ENCODE results near the gene SORL1.
"Not testable (repeated sequence)": the region's sequence is repeated elsewhere in the genome, so short reads cannot be mapped to it uniquely, and the experiment has no call there.

The SORL1 gene

GRCh38 chr11:121569332-121570299, 117.5 kb downstream of the SORL1 start:
- DNase-seq = not testable (repeated sequence)

GRCh38 chr11:121570453-121570852, 118.3 kb downstream of the SORL1 start:
- DNase-seq = no peak

GRCh38 chr11:121571506-121571905, 119.4 kb downstream of the SORL1 start:
- DNase-seq = no peak

GRCh38 chr11:121572571-121573059, 120.5 kb downstream of the SORL1 start:
- DNase-seq = no peak

GRCh38 chr11:121574801-121575200, 122.7 kb downstream of the SORL1 start:
- DNase-seq = no peak

- no peak for DNase-seq
These were observed 123.3 kb downstream of the SORL1 start for GRCh38 chr11:121575250-121575962.

- no peak for DNase-seq
These were observed 123.8 kb downstream of the SORL1 start for GRCh38 chr11:121575963-121576290.

- no peak for DNase-seq
These were observed 124.4 kb downstream of the SORL1 start for GRCh38 chr11:121576531-121576930.

- no peak for DNase-seq
These were observed 125.2 kb downstream of the SORL1 start for GRCh38 chr11:121577106-121577848.

- peak; percentile 87 for DNase-seq
These were observed 126.3 kb downstream of the SORL1 start for GRCh38 chr11:121578251-121578976.

- DNase-seq = no peak
These were observed 128.0 kb downstream of the SORL1 start for GRCh38 chr11:121580154-121580553.

GRCh38 chr11:121581607-121582006, 129.5 kb downstream of the SORL1 start:
- DNase-seq = no peak

- peak; percentile 36 for DNase-seq
These were observed 130.2 kb downstream of the SORL1 start for GRCh38 chr11:121582296-121582695.

GRCh38 chr11:121583825-121584224, 131.7 kb downstream of the SORL1 start:
- DNase-seq = no peak

- no peak for DNase-seq
These were observed 134.6 kb downstream of the SORL1 start for GRCh38 chr11:121586750-121587149.

- no peak for DNase-seq
These were observed 135.1 kb downstream of the SORL1 start for GRCh38 chr11:121587182-121587581.

GRCh38 chr11:121588747-121589146, 136.6 kb downstream of the SORL1 start:
- DNase-seq = peak; percentile 72

- DNase-seq = no peak
These were observed 137.9 kb downstream of the SORL1 start for GRCh38 chr11:121589946-121590537.

- no peak for DNase-seq
These were observed 138.8 kb downstream of the SORL1 start for GRCh38 chr11:121590772-121591404.

- peak; percentile 59 for DNase-seq
These were observed 139.4 kb downstream of the SORL1 start for GRCh38 chr11:121591405-121592033.

GRCh38 chr11:121592708-121593107, 140.6 kb downstream of the SORL1 start:
- no peak for DNase-seq
